ENCODE results near the gene ATG16L1. TPM values are rescaled to one million over a fixed set of nuclear protein-coding genes. Genes with fewer than 3 reads are reported as not detected.
A peak's percentile ranks its signal among the peaks of the same experiment; 100 is the strongest.
"Not testable (repeated sequence)": the region's sequence is repeated elsewhere in the genome, so short reads cannot be mapped to it uniquely, and the experiment has no call there.

Gene ATG16L1
- total RNA-seq, 2 experiments from 2014 or later, result 31.8 to 44.9 TPM

- no TSS peak for BruUV-seq (replicated peaks)
- Histone ChIP-seq H3K27ac (ENCODE audit: low read depth, low read length, poor library complexity, severe bottlenecking) (peak overlapping the region; percentile 8), H2AFZ (ENCODE audit: low read length) (no peak overlapping the region)
Measured at GRCh38 chr2:233332125-233332524, 80.7 kb downstream of the ATG16L1 start.

GRCh38 chr2:233334915-233335314 lies 83.4 kb downstream of the ATG16L1 start:
- H3K4me3 ChIP-seq (ENCODE audit: low read depth, low read length, poor library complexity, severe bottlenecking), result no peak overlapping the region
- TF ChIP-seq EZH2phosphoT487 (IDR thresholded peaks at IDR 0.05; ENCODE audit: borderline replicate concordance, low read depth, low read length) (no peak), CTCF (conservative IDR thresholded peaks at IDR 0.05; ENCODE audit: low read length) (no peak)
- H3K27ac ChIP-seq (ENCODE audit: low read depth, low read length, poor library complexity, severe bottlenecking), result no peak overlapping the region
- no peaks in the 10 kb centered on the region for H3K36me3 ChIP-seq (ENCODE audit: insufficient read depth, low read length)
- BruUV-seq (replicated peaks), result no TSS peak
- CTCF ChIA-PET (ENCODE audit: unreplicated experiment), result no interaction called here
- no peak overlapping the region for H2AFZ ChIP-seq (ENCODE audit: low read length)
- no peaks in the 10 kb centered on the region for H4K20me1 ChIP-seq (ENCODE audit: insufficient read depth, low read length)
- no peaks in the 10 kb centered on the region for H3K9me2 ChIP-seq (ENCODE audit: insufficient read depth, low read length)
- no peak for DNase-seq (ENCODE audit: low spot score)
- no peaks in the 10 kb centered on the region for H3K79me2 ChIP-seq (ENCODE audit: insufficient read depth, low read depth, low read length)
- POLR2A ChIA-PET, result no interaction called here
- no peaks in the 10 kb centered on the region for H3K9me3 ChIP-seq (ENCODE audit: low read length)
- intact Hi-C loops (cut with micrococcal nuclease; ENCODE audit: unreplicated experiment), result no loop called here
- H3K4me2 ChIP-seq (ENCODE audit: low read length), result no peak overlapping the region
- H3K4me1 ChIP-seq (ENCODE audit: insufficient read depth, low read length, poor library complexity, severe bottlenecking), result peaks cover 15% of the 10 kb centered on the region

More at GRCh38 chr2:233332125-233332524, 80.7 kb downstream of the ATG16L1 start:
- H3K36me3 ChIP-seq (ENCODE audit: insufficient read depth, low read length), result no peaks in the 10 kb centered on the region
- no peaks in the 10 kb centered on the region for H3K79me2 ChIP-seq (ENCODE audit: insufficient read depth, low read depth, low read length)
- CTCF ChIA-PET (ENCODE audit: unreplicated experiment), result interaction anchor here (0.6 to 1.6 kb wide), 3 partner anchors 64 to 111 kb away, joined by 3 to 4 read pairs (median 3); no protein-coding TSS in a partner anchor
- POLR2A ChIA-PET, result interaction anchor here (0.8 to 1.7 kb wide), 9 partner anchors 8 to 90 kb away, joined by 3 to 9 read pairs (median 4); no protein-coding TSS in a partner anchor
- no peak for DNase-seq (ENCODE audit: low spot score)
- peak overlapping the region; percentile 71 for H3K4me2 ChIP-seq (ENCODE audit: low read length)
- H3K9me2 ChIP-seq (ENCODE audit: insufficient read depth, low read length), result no peaks in the 10 kb centered on the region
- H4K20me1 ChIP-seq (ENCODE audit: insufficient read depth, low read length), result no peaks in the 10 kb centered on the region
- H3K9me3 ChIP-seq (ENCODE audit: low read length), result no peaks in the 10 kb centered on the region
- intact Hi-C loops (cut with micrococcal nuclease; ENCODE audit: unreplicated experiment), result no loop called here
- peak overlapping the region; percentile 26 for H3K4me3 ChIP-seq (ENCODE audit: low read depth, low read length, poor library complexity, severe bottlenecking)
- peaks cover 15% of the 10 kb centered on the region for H3K4me1 ChIP-seq (ENCODE audit: insufficient read depth, low read length, poor library complexity, severe bottlenecking)
- TF ChIP-seq CTCF (conservative IDR thresholded peaks at IDR 0.05; ENCODE audit: low read length) (no peak), EZH2phosphoT487 (IDR thresholded peaks at IDR 0.05; ENCODE audit: borderline replicate concordance, low read depth, low read length) (no peak)

GRCh38 chr2:233336091-233336490 lies 84.6 kb downstream of the ATG16L1 start:
- H3K79me2 ChIP-seq (ENCODE audit: insufficient read depth, low read depth, low read length); H3K9me2 ChIP-seq (ENCODE audit: insufficient read depth, low read length); CTCF ChIA-PET (ENCODE audit: unreplicated experiment): not testable (repeated sequence)

More at GRCh38 chr2:233336091-233336490, 84.6 kb downstream of the ATG16L1 start:
- intact Hi-C loops (cut with micrococcal nuclease; ENCODE audit: unreplicated experiment); BruUV-seq (replicated peaks); H2AFZ ChIP-seq (ENCODE audit: low read length); H3K9me3 ChIP-seq (ENCODE audit: low read length); H3K36me3 ChIP-seq (ENCODE audit: insufficient read depth, low read length); H3K4me2 ChIP-seq (ENCODE audit: low read length); H3K4me3 ChIP-seq (ENCODE audit: low read depth, low read length, poor library complexity, severe bottlenecking); H3K27ac ChIP-seq (ENCODE audit: low read depth, low read length, poor library complexity, severe bottlenecking); H4K20me1 ChIP-seq (ENCODE audit: insufficient read depth, low read length); DNase-seq (ENCODE audit: low spot score): not testable (repeated sequence)
- POLR2A ChIA-PET, result interaction anchor here (0.6 to 0.7 kb wide), 3 partner anchors 21 to 455 kb away, joined by 3 to 5 read pairs (median 3); no protein-coding TSS in a partner anchor
- peaks cover 13% of the 10 kb centered on the region for H3K4me1 ChIP-seq (ENCODE audit: insufficient read depth, low read length, poor library complexity, severe bottlenecking)
